ENCODE results near the gene PM20D2. TPM values are rescaled to one million over a fixed set of nuclear protein-coding genes. Genes with fewer than 3 reads are reported as not detected.

PM20D2 gene
- total RNA-seq, 1 donor, result 5.2 TPM

DNA sequence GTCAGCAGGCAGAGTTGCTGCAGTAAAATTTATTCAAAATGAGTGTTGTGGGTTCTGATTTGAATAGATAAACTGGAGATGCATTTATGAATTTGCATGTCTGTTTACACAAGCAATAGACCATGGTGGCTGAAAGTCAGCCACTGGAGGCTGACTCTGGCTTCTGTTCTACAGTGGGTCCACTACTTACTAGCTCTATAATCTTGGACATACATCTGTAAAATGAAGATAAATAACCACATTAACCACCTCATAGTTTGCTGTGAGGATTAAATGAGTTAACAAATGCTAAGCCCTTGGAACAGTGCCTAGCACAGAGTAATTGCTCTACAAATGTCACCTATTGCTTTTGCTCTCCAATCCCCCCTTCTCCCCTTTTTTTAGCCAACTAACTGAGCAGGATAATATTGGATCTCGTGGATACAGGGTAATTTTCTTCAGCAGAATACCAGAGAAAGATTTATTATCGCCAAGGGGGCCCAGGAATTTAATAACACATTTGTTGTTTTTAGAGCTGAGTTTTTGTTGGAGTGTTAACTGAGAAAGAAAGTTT lies 1.4 kb upstream of the PM20D2 start:
- TF ChIP-seq, protein P1, sequence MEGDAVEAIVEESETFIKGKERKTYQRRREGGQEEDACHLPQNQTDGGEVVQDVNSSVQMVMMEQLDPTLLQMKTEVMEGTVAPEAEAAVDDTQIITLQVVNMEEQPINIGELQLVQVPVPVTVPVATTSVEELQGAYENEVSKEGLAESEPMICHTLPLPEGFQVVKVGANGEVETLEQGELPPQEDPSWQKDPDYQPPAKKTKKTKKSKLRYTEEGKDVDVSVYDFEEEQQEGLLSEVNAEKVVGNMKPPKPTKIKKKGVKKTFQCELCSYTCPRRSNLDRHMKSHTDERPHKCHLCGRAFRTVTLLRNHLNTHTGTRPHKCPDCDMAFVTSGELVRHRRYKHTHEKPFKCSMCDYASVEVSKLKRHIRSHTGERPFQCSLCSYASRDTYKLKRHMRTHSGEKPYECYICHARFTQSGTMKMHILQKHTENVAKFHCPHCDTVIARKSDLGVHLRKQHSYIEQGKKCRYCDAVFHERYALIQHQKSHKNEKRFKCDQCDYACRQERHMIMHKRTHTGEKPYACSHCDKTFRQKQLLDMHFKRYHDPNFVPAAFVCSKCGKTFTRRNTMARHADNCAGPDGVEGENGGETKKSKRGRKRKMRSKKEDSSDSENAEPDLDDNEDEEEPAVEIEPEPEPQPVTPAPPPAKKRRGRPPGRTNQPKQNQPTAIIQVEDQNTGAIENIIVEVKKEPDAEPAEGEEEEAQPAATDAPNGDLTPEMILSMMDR (IDR thresholded peaks at IDR 0.05; ENCODE audit: insufficient read depth, low read length), result no peak
- DNase-seq (ENCODE audit: low read depth), result no peak
- no peak overlapping the region for H3K4me3 ChIP-seq (ENCODE audit: low read depth, low read length)

DNA sequence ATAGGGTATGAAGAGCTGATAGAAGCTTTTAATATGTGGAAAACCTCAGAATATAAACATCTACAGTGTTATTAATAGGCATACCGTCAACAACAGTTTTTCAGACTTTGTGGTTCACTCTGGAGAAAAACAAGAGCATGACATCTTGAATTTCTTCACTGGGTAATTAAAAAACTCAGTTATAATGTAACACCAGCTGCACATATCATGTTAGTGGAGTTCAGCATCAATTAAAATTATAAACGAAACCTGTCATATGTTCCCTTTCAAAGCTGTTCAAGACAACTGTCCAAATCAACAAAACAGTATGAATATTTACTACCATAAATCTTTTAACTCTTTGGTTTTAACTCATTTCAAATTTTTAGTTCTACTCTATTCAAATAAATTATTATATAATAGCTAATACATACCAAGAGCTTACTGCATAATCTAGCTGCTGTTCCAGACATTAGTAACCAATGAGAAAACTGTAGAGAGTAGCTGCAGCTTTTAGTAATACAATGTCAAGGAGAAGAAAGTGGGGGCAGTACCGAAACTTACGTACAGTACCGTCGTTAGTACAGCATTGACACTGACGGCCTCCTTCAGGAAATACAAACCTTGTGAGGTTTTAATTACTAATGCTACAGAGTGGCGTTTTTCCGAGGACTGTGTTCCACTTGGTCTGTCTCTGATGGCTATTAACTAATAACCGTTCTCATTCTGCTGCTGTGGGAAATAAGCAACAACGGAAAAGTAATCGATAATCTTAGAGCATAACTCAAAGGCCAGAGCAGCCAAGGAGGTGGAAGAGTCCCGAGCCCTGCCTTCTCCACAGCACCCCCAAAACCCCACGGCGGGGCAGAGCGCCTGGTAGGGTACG lies 532 bp upstream of the PM20D2 start:
- TF ChIP-seq, protein P1 (IDR thresholded peaks at IDR 0.05; ENCODE audit: insufficient read depth, low read length), result no peak
- DNase-seq (ENCODE audit: low read depth), result peak; percentile 21
- peak overlapping the region; percentile 70 for H3K4me3 ChIP-seq (ENCODE audit: low read depth, low read length)

DNA sequence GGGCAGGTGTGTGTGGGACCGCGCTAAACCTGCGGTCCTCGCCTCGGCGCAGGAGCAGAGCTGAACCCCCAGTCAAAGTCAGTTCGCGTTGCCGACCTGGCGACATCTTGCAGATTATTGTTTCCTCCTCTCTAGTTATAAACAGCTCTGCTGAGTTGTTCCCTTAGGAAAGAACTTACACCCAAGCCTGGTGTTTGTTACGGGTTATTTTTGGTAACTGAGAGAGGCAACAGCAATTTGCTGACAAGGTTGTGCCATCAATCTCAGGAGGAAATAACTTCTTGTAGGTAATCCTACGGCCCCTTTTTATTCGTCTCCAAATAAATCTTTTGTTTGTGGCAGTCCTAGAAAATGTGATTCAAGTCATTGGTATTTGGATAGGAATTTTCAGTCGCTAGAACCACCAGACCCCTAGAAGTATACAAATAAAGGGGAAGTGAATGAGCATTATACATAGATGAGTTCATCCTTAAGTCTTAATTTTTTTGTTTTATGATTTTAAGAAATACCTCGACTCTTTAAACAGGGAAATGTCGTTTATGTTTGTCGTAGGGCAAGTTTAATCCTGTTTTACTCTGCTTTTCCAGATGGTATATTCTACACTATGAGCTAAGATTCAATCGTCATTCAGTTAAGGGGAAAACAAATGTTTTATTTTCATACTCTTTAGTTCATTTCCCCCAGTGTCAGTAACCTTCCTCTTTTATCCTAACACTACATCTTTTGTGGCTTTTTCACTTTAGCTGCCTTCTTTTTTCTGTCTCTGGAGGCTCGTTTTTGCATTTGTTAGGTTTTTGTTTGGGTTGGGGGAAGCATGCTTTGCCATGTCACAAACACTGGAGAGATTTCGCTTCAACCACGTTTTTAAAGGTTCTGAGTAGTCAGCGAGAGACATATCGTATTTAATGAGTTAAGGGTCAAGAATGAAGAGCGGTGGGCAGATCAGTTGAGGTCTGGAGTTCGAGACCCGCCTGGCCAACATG lies 1.2 kb downstream of the PM20D2 start:
- H3K4me3 ChIP-seq (ENCODE audit: low read depth, low read length), result peak overlapping the region; percentile 70
- DNase-seq (ENCODE audit: low read depth), result peak; percentile 40
- TF ChIP-seq, protein P1 (IDR thresholded peaks at IDR 0.05; ENCODE audit: insufficient read depth, low read length), result no peak

DNA sequence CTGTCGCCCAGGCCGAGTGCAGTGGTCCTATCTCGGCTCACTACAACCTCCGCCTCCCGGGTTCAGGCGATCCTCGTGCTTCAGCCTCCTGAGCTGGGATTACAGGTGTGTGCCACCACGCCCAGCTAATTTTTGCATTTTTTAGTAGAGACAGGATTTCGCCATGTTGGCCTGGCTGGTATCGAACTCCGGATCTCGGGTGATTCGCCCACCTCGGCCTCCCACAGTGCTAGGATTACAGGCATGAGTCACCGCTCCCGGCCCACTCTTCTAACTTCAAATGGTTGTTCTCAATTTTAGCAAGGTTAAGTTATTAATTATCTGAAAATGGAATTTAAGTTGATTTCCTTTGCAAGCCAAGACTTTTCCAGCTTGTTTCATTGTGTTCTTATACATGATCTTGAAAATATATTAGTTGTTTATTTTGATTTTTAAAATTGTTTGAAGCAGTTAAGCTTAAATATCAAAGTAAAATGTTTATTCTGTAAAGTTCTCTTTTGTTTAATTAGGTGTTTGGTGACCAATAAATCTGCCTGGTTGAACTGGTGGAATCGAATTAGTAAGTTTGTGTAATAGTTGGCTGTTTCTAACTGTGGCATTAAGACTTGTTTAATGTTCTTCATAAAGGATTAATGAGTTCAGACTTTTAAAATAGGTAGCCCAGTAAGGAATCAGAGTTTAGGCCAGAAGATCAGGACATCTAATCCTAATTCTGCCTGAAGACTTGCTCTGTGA lies 2.3 kb downstream of the PM20D2 start:
- TF ChIP-seq, protein P1 (IDR thresholded peaks at IDR 0.05; ENCODE audit: insufficient read depth, low read length), result no peak
- H3K4me3 ChIP-seq (ENCODE audit: low read depth, low read length), result no peak overlapping the region
- no peak for DNase-seq (ENCODE audit: low read depth)

DNA sequence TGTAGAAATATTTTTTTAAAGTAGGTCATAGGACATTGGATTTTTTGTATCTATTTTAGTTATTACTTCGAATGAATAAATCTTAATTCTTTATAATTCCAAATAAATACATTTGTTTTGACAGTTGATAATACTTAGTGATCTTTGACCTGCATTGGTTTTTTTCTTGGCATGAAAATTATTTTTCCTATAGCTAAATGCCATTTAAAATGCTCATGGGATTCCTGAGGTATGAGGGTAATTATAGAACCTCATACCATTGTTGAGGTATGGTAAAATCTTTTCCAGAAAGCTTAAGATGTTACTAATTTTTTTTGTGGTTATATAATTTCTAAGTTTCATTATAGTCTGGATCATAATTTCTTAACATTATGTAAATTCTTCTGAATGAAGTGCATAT lies 8.3 kb downstream of the PM20D2 start:
- TF ChIP-seq, protein P1 (IDR thresholded peaks at IDR 0.05; ENCODE audit: insufficient read depth, low read length), result no peak
- DNase-seq (ENCODE audit: low read depth), result peak; percentile 26
- H3K4me3 ChIP-seq (ENCODE audit: low read depth, low read length), result no peak overlapping the region

All from fibroblast of the aortic adventitia (primary cell).